Left forelimb (tissue), 1 donor: ENCODE data around the gene FOCAD.

Experiments
- DNase-seq: peaks from one replicate; pipeline ENCODE4 v3.0.0-alpha.2; 2018; ENCODE audit warnings: low spot score

Gene FOCAD

DNA sequence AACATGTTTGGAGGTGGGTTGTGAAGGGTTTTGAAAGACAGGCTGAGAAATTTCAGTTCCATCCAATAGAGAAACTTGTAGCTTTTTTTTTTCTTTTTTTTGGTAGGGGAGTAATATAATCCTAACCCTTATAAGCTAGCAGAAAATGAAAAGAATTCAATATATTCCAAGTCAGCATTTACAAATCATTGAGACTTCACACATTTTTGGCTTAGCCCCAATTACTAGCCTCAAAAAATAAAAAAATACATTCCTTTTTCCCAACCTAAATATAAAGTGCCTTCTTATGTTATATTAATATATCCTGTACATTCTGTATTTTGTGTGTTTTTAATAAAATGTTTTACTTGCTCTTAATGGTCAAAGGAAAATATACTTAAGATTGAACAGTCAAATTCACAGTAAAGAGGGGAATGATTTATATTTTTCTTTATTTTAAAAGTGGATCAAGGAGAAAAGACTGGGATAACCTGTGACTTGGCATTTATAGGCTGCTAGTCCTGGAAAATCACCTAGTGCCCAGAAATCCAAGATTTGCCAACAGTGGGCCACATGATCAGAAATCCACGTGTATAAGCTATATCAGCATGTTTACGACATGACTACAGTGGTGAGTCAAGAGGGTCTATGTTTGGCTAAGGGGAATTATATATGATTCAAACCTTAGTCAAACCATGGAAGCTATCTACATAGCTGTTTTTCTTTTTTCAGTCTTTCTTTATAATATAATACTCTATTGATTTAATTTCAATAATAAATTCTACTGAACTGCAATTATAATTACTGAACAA is 332.8 kb downstream of the FOCAD start:
- no peak for DNase-seq

DNA sequence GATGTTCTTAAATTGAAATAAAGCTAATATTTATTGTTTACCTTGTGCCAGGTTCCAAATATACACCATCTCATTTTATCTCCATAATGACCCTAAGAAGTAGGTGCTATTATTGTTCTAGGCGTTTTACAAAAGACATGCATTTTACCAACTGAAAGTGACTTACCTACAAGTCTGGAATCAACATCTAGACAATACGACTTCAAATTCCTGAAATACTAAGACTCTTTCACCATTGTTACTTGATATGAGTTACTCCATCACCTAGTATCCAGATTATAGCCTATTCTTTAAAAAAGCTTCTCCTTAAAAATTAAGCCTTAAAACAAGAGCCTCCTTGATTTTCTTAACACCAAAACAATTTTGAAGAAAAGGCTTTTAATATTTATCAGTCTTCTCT is 334.1 kb downstream of the FOCAD start:
- no peak for DNase-seq

DNA sequence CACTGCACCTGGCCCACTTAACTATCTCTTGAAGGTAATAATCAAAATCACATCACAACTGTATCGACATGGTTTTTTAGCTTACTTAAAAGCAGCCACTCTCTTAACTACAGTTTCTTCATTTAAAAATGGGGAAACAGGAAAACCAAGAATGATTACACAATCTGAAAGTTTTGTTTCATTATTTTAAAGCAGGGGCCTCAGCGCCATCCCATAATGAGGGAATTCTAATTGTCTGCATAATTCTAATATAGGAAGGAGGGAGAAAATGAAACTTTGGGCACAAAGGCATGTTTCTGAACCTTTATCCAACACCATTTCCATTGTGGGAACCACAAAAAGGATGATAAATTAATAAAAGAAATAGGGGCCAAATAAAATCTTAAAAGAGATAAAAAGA is 339.8 kb downstream of the FOCAD start:
- DNase-seq = no peak

DNA sequence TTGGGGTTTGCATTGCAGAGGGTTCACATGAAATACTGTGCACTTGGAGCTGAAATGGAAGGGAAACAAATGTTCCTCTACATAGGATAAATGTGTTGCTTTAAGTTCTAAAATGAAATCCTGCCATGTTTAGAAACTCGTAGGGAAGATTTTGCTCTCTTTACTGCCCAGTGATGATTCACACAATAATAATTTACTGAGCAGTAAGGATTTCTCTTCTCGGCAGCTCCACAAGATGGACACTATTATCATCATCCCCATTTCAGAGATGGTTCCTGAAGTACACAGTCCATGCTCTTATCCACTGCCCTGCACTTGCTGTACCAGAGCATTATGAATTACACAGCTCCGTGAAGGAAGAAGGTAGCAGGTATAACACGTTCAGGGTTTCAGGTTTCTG is 343.2 kb downstream of the FOCAD start:
- no peak for DNase-seq

DNA sequence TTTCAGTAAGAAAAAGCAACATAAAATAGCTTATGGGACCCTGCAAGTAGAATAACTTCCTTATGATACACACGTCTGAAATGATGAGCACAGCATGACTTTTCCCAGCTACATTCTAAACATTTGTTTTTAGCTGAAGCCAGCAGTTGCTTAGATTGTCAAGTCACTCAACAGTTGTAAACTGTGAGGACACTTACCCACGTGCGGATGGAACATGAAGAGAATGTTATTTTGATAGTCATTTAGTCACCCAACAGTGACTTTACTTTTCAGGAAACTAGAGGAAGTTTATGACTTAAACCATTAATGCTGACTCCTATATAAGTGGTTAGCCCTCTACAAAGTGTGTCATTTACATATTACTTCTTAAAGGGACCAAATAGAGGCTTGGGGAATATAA is 344.4 kb downstream of the FOCAD start:
- no peak for DNase-seq

DNA sequence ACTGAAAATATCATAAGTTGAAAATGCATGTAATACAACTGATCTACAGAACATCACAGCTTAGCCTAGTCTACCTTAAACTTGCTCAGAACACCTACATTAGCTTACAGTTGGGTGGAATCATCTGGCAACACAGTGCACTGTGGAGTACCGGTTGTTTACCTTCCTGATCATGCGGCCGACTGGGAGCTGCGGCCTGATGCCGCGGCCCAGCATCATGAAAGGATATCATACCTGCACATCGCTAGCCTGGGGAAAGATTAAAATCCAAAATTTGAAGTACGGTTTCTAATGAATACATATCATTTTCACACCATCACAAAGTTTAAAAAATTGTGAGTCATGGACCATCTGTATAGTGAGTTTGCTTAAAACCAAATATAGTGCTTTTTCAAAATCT is 345.6 kb downstream of the FOCAD start:
- DNase-seq = no peak

DNA sequence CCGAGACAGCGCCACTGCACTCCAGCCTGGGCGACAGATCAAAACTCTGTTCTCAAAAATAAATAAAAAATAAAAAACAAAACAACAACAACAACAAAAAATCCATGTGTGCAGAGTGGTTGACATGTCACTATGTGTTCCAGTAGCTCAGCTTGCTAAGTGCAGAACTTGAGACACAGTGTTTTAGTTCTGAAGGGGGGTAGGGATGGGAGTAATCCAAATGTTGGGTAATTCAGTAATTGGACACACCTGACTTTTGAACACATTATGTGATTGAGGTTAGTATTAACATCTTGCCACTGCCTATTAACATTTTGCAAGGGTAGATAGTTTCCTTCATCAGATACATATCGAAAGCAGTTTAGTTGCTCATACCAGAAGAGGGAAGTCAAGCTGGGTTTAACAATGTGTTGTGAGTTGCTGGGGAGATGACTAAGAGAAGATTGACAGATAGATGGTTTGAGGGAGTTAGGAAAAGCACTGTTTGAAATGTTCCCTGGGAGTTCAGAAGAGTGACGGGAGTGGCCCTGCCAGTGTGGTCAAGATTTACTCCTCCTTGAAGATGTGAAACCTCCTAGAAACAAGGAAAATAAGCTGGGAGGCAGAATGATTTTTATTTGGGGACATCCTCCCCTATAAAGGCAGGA is 346.5 kb downstream of the FOCAD start:
- no peak for DNase-seq

DNA sequence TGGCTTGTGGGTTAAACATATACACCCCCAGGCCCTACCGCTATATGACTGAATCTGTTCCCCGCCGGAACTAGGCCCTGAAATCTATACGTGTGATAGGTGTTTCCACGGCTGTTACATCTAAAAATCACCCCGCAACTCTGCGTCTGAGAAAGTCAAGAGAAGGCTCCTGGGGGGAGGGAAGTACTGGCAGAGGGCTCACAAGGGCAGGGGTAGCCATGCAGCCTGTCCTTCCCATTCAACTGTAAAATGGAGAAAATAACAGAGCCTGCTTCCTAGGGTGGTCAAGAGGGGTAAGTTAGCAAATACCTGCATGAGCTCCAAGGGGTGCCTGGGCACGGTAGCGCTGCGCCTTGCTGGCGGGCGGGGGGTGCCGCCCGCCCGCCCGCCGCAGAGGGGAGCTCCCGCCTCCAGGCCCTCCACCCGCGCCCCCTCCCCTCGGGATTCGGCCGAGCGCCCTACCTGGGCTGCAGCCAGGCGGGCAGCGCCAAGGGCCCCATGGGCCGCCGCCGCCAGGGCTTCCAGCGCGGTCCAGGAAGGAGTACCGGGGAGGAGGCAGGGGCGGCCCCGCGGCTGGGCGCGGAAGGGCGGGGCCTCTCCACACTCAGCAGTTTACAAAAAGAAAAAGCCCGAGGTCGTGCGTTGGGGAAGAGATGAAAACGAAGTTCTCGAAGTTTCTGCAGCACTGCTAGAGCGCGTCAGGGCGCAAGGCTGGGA is 347.2 kb downstream of the FOCAD start, which contains the start of gene HACD4:
Gene HACD4, minus strand, starts transcription at position 550 of the 717 bp plus-strand sequence. Its CDS starts 50 bp downstream, at position 500.
- DNase-seq = peak; percentile 68

DNA sequence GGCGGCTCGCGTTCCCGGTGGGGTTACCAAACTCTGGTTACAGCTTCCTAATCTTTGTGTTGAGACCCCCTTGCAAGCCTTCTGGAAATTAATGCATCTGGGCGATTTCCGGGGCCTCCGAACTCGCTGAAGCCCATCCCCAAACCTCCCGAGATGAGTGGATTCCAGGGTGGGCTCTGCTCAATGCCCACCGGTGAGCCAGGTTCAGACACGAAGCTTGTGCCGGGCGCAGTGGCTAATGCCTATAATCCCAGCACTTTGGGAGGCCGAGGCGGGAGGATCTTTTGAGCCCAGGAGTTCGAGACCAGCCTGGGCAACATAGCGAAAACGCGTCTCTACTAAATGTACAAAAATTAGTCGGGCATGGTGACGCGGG is 347.7 kb downstream of the FOCAD start:
- DNase-seq = peak; percentile 65

DNA sequence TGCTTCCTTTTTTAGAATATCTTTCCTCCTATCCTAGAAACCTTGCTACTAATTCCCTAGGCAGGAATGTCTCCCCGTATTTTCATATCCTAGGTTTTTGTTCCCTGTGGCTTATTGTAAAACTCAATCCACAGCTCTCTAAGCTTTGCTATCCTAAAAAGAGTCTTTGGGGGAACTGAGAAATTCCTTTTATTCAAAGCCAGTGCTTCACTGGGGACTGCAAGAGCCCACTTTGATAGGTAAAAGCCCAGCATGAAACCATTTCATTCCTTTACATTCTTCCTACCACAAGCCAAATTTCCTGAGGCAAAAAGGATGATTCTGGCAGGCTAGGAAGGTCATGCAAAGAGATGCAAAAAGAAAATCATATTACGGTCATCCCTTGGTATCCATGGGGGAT is 353.2 kb downstream of the FOCAD start:
- DNase-seq = no peak

DNA sequence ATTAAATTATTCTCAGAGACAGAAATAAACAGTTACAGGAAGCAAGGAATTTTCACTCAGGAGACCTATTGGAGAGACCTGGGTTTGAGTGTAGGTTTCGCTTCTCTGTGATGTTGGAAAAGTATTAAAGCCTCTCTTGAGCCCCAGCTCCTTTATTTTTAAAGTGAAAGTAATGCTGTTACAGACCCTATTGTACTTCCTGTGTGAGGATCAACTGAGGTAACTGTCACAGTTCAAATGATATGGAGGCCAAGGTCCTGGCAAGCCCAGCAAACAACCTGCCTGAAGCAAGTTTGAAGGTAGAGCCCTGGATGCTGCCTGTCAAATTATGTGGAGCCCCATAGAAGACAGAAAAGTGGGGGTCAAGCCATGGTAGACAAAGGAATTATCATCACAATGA is 355.2 kb downstream of the FOCAD start:
- no peak for DNase-seq

DNA sequence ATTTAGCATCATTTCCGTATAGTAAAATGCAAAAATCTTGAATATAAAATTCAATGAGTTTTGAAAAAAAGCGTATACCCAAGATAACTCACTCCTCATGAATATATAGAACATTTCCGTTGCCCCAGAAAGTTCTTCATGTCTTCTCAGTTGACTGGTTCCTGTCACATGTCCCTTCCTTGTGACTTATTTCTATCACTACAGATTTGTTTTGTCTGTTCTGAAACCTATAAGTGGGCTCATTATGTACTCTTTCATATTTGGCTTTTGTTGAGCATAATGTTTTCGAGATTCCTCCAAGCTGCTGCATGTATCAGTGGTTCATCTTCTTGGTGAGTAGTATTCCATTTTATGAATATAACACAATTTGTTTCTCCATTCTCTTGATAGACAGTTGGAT is 358.4 kb downstream of the FOCAD start:
- no peak for DNase-seq

DNA sequence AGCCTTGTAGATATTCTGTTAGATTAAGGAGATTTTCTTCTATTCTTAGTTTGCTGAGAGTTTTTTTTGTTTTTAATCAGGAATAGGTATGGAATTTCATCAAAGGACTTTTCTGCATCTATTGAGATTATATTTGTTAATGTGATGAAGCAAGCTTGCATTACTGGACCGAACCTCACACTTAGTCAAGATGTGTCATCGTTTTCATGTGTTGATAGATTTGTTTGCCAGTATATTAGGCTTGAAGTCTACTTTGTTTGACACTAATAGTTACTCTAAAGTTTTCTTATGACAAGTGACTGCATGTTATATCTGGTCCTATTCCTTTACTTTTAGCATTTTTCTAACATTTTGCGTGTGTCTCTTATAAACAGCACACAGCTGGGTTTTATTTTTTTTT is 359.8 kb downstream of the FOCAD start:
- DNase-seq = no peak
